Suppressor macrophage treated with lipopolysaccharide for 1 hour (primary cell): ENCODE measurements around the gene ANO9.
"Not testable (repeated sequence)": the region's sequence is repeated elsewhere in the genome, so short reads cannot be mapped to it uniquely, and the experiment has no call there.

ENCODE experiments used
- DNase-seq, 3 donors: peaks; one replicate each; pipeline ENCODE4 v3.0.0-alpha.2; 2020 to 2022

ANO9 gene

DNA sequence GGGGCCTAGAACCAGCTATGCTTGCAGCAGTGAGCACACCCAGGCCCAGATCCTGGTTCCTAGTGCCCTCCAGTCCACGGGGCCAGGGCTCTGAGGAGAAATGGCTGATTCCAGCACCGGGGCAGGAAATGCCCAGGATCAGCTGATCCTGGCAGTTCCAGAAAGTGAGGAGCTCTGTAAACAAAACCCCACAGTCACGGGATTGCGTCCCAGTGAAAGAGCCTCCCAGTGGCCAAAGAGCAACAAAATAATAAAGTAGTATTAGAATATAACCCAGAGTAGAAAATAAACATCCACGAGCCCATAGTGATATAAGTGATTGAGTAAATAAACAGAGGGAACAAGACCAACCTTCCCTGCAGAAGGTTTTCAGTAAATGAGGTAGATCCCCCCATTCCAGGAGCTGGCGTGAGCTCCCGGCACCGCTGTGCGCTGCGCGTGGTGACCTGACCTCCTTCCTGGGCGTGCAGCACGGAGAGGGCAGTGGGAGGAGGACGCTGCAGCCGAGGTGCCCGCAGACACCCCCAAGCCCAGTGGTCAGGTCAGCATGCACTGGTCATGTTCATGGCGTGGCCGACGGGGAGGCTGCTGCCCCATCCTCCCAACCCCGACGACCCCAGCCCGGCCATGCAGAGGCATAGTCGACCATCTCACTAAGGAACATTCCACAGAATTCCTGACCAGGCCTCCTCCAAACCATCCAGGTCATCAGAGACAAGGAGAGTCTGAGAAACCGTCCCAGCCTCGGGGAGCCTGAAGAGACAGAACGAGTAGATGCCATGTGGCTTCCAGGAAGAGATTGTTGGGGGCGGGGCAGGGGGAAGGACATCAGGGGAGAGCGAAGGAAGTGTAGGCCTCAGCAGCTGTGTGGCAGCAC, 28.1 kb upstream of the ANO9 start:
- peak in 1 of 3 donors; percentile 28 for DNase-seq

DNA sequence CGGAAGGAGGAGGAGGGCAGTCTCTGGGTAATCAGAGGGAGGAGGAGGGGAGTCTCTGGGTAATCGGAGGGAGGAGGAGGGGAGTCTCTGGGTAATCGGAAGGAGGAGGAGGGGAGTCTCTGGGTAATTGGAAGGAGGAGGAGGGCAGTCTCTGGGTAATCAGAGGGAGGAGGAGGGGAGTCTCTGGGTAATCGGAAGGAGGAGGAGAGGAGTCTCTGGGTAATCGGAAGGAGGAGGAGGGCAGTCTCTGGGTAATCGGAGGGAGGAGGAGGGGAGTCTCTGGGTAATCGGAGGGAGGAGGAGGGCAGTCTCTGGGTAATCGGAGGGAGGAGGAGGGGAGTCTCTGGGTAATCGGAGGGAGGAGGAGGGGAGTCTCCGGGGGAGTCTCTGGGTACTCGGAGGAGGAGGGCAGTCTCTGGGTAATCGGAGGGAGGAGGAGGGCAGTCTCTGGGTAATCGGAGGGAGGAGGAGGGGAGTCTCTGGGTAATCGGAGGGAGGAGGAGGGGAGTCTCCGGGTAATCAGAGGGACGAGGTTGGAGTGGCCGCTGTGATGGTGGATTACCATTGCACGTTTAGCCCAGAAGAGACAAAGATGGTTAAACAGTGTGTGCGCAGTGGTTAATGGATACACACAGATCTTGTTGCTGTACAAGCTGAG, 27.3 kb upstream of the ANO9 start:
- DNase-seq = not testable (repeated sequence)

DNA sequence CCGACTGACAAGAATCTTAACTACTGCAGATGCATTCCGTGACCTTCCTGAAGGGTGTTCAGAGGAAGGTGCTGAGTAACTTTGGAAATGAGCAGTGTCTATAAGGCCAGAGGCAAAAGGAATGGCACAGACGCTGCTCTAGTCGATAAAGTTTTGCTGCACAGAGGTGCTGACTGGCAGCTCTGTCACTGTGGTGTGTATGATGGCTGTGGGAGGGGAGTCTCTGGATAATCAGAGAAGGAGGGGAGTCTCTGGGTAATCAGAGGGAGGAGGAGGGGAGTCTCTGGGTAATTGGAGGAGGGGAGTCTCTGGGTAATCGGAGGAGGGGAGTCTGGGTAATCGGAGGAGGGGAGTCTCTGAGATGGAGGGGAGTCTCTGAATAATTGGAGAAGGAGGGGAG, 26.7 kb upstream of the ANO9 start:
- no peak for DNase-seq

DNA sequence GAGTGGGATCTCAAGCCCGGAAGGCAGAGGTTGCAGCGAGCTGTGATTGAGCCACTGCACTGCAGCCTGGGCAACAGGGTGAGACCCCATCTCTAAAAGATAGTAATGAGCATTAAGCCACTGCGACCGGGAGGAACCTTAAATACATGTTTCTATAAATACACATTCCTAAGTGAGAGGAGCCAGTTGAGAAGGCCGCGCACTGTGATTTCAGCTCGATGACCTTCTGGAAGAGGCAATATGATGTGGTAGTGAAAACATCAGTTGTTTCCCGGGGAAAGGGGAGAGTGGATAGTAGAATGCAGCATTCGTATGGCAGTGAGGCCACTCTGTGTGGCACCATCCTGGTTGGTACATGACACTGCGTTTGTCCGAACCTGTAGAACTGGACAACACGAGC, 26.2 kb upstream of the ANO9 start:
- no peak for DNase-seq

GRCh38 chr11:465896-466530, 24.2 kb upstream of the ANO9 start:
- DNase-seq = peak in 2 of 3 donors; percentile 15 to 25

- DNase-seq = no peak
These were observed 22.5 kb upstream of the ANO9 start for GRCh38 chr11:464316-464715.

- DNase-seq = no peak
These were observed 20.5 kb upstream of the ANO9 start for GRCh38 chr11:462107-462890.

DNA sequence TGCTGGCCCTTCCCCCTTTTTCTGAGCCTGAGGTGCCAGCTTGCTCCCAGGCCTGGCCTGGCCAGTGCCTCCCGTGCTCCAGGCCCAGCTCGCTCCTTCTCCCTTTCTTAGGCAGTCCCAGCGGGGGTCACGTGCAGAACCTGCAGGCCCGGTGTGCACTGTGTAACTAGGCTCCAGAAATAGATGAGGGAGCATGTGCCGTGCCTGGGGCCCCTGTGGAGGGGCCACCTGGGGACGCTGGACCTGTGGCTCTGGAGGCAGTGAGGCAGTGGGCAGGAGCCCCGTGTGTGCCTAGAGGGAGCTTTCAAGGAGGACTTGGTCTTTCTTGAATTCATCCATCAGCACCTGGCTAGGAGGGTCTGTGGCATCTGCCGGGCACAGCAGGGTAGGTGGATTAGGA, 19.8 kb upstream of the ANO9 start:
- no peak for DNase-seq

GRCh38 chr11:460331-461199, 18.8 kb upstream of the ANO9 start:
- no peak for DNase-seq

DNA sequence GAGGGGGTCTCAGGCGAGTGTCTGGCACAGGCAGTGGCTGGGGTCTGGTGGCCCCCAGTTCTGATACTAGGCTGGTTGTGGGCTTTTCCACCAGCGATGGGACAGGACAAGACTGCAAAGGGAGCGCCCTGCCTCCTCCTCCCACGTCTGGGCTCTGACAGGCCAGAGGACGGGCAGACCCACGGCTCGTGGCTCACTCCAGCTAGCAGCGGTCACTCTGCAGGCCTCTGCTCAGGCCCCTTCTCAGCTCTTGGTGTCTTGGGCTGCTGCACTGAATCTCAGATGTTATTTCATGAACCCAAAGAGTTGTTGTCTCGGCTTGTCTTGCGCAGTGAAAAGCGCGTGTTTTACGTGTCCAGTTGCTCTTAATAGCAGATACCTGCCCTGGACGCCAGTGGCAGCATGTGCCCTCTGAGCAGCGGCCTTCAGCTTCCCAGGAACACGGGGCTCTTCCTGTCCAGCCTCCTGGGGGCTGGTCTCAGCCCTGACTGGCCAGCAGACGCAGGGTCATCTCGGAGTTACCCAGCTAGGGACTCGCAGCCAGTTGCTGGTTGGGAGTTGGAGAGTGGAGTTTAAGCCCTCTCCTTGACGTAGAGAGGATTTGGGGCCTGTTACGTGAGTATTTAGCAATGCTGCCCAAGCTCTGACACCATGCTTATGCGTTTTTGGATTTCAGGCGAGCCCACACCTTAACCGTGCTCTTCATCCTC, 17.9 kb upstream of the ANO9 start:
- no peak for DNase-seq

DNA sequence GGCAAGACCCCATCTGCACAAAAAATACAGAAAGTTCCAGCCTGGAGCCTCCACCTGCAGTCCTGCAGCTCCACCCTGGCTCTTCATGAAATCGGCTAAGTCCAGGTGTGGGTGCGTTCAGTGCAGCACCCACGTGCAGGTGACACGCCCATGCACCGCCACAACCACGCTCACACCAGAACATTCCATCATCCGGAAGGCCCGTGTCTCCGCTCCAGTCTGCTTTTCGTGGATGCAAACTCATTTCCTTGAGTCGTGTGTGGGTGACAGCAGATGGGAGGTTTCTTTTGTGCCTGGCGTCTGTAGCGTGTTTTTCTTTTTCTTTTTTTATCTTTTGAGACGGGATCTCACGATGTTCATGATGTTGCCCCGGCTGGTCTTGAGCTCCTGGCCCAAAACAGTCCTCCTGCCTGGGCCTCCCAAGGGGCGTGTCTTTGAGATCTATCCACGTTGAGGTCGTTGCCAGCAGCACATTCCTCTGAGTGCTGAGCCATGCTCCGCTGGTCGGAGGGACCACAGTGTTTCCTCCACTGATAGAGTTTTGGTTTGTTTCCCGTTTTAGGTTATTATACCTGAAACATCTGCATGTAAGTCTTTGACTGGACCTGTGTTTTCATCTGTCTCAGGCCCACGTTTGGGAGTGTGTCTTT, 15.4 kb upstream of the ANO9 start:
- DNase-seq = no peak

- no peak for DNase-seq
These were observed 14.7 kb upstream of the ANO9 start for GRCh38 chr11:456533-456932.

DNA sequence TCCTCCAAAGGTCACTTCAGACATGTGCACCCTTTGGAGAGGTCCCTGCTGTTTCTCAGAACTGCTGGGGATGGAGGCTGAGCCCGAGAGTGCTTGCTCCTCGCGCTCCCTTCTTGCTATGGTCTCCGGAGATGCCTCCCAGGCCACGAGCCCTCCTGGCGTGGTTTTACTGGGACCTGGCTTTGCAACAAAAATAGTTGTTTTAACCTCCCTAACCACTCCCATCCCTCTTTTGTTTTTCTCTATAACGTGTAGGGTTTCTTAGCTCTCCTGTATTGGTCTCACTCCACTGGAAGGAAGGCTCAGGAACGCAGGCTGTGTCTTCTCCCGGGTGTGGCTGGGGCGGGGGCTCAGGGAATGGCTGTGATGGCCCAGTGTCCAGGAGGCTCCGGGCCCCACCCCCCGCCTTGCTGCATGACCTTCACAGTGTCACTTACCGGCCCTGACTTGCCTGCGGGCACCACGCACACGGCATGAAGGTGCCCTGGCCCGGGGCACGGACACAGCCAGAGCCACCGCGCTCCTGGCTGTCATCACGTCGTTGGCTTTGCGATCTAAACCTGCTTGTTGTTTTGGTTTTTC, 13.8 kb upstream of the ANO9 start:
- DNase-seq = no peak

- no peak for DNase-seq
These were observed 13.2 kb upstream of the ANO9 start for GRCh38 chr11:454801-455565.

GRCh38 chr11:454043-454442, 12.2 kb upstream of the ANO9 start:
- no peak for DNase-seq

GRCh38 chr11:453564-453963, 11.8 kb upstream of the ANO9 start:
- DNase-seq = no peak

- no peak for DNase-seq
These were observed 11.2 kb upstream of the ANO9 start for GRCh38 chr11:452916-453527.

DNA sequence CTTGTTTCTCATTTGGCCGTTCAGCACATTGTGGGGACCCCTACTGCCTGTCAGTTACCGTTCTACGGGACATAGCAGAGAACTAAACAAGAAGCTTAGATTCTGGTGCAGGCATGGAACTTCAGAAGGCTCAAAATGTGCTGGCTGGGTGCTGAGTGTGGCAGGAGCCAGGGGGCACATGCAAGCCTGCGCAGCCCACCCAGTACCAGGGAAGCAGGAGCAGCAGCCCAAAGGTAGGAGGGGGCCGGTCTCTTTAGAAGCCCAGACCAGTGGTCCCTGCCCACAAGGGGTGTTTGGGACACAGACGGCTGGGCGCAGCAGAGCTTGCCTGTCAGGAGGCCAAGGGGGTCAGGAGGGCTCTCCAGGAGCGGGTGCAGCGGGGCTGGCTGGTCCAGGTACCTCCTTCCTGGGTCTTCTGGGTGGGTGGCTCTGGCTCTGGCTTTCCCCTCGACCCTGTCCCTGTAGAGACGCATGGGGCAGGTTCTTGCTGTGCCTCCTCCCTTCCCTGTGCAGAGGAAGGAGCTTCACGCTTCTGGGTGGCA, 10.5 kb upstream of the ANO9 start:
- no peak for DNase-seq

GRCh38 chr11:451738-452137, 9.9 kb upstream of the ANO9 start:
- DNase-seq = no peak
